Measurements from ENCODE around the gene TRIM21.
"Not testable (repeated sequence)": the region's sequence is repeated elsewhere in the genome, so short reads cannot be mapped to it uniquely, and the experiment has no call there.

Gene TRIM21

DNA sequence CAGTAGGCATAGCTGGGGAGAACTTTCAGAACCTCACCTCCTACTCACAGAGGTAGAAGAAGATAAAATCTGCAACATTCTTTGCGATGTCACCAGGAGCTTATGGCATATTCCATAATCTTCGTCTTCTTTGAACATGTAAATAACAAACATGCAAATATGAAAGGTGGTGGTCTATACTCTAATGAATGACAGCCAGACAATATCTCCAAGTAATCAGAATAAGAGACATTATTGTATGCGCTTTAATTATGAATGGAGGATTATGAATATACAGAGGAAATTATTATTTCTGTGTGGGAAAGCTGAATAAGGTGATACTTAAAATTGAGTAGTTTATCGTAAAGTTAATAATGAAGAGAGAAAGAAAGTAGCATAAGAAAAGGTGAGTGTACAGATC is 25.2 kb downstream of the TRIM21 start, which contains the start of gene OR52B4:
Gene OR52B4, minus strand, starts transcription at position 101 of the 400 bp plus-strand sequence. Its CDS starts 91 bp downstream, at position 10.
- no peak for DNase-seq
- H3K36me3 Mint-ChIP-seq = no peaks in the 10 kb centered on the region
- no peaks in the 10 kb centered on the region for H3K4me1 Mint-ChIP-seq
- H3K27me3 Mint-ChIP-seq = peaks cover 4% of the 10 kb centered on the region
- no peaks in the 10 kb centered on the region for H3K9me3 Mint-ChIP-seq
- CTCF ChIA-PET = no interaction called here
- H3K27ac Mint-ChIP-seq = no peak within 1 kb of the TSS
- no peak within 1 kb of the TSS for H3K4me3 Mint-ChIP-seq

GRCh38 chr11:4348142-4348541 is 45.4 kb downstream of the TRIM21 start:
- H3K27me3 Mint-ChIP-seq, CTCF ChIA-PET, H3K27ac Mint-ChIP-seq, H3K4me1 Mint-ChIP-seq, H3K36me3 Mint-ChIP-seq, DNase-seq, H3K4me3 Mint-ChIP-seq, H3K9me3 Mint-ChIP-seq: not testable (repeated sequence)

DNA sequence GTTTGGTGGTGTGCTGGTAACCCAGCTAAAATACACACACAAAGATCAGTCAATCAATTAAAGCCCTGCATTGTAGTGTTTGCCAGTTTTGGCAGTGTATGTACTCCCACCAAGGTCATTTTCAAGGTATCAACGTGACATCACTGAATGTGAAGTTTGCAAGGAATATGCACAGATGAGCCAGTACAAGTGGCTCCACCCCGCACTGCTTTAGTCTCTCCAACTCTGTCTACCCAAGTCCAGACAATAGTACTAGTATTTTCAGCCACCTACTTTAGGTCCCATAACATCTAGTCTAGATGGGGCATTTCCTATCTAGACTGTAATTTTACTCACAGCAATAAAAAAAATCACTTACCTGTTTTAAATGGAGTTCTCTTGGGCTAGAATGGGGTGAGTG is 48.1 kb downstream of the TRIM21 start:
- H3K27ac Mint-ChIP-seq, H3K4me1 Mint-ChIP-seq, CTCF ChIA-PET, H3K36me3 Mint-ChIP-seq, H3K9me3 Mint-ChIP-seq, H3K4me3 Mint-ChIP-seq, DNase-seq, H3K27me3 Mint-ChIP-seq: not testable (repeated sequence)
